MM.1S (cell line): ENCODE measurements around the gene MAJIN.

Experiments used
- DNase-seq: peaks from one replicate; pipeline ENCODE4 v3.0.0-alpha.2; 2015
- H2AFZ ChIP-seq: fragments of 300-600 bp; sonication (generic); 2 replicates; pipeline ENCODE4 v1.6.0; 2016; ENCODE audit warnings: antibody characterized with exemption, low read length
- H3F3A ChIP-seq: fragments of 300-600 bp; sonication (generic); 2 replicates; pipeline ENCODE4 v1.6.1; 2016; ENCODE audit warnings: mild to moderate bottlenecking, antibody characterized with exemption, low read length, moderate library complexity, mixed read lengths; ENCODE audit not compliant: insufficient read depth
- H3K27ac ChIP-seq: fragments of 300-600 bp; sonication (generic); 2 replicates; pipeline ENCODE4 v1.5.1; 2016; ENCODE audit warnings: mild to moderate bottlenecking, low read length
- H3K27me3 ChIP-seq: fragments of 300-600 bp; sonication (generic); replicated peaks from 2 replicates; pipeline ENCODE4 v1.6.0; 2016; ENCODE audit warnings: low read length; ENCODE audit not compliant: insufficient read depth
- H3K36me3 ChIP-seq: fragments of 300-600 bp; sonication (generic); replicated peaks from 2 replicates; pipeline ENCODE4 v1.6.1; 2016; ENCODE audit warnings: mild to moderate bottlenecking, low read length, mixed read lengths; ENCODE audit not compliant: insufficient read depth
- H3K4me1 ChIP-seq: fragments of 300-600 bp; sonication (generic); 2 replicates; pipeline ENCODE4 v1.6.1; 2016; ENCODE audit warnings: low read length, mixed read lengths
- H3K4me2 ChIP-seq: fragments of 300-600 bp; sonication (generic); 2 replicates; pipeline ENCODE4 v1.6.0; 2016; ENCODE audit warnings: low read depth, low read length
- H3K4me3 ChIP-seq: fragments of 300-600 bp; sonication (generic); 2 replicates; pipeline ENCODE4 v1.5.1; 2016; ENCODE audit warnings: low read length, mixed read lengths
- H3K79me2 ChIP-seq: fragments of 300-600 bp; sonication (generic); 2 replicates; pipeline ENCODE4 v1.6.1; 2016; ENCODE audit warnings: mixed run types, low read length, mixed read lengths
- H3K9ac ChIP-seq: fragments of 300-600 bp; sonication (generic); 2 replicates; pipeline ENCODE4 v1.6.1; 2016; ENCODE audit warnings: low read length, mixed read lengths
- H3K9me2 ChIP-seq: fragments of 300-600 bp; sonication (generic); replicated peaks from 2 replicates; pipeline ENCODE4 v1.6.1; 2016; ENCODE audit warnings: mild to moderate bottlenecking, low read length, mixed read lengths; ENCODE audit not compliant: insufficient read depth
- H3K9me3 ChIP-seq: fragments of 300-600 bp; sonication (generic); replicated peaks from 2 replicates; pipeline ENCODE4 v1.6.1; 2016; ENCODE audit warnings: mild to moderate bottlenecking, low read length, mixed read lengths; ENCODE audit not compliant: insufficient read depth
- H4K20me1 ChIP-seq: fragments of 300-600 bp; sonication (generic); 2 replicates; pipeline ENCODE4 v1.6.1; 2016; ENCODE audit warnings: mild to moderate bottlenecking, low read length, moderate library complexity, mixed read lengths; ENCODE audit not compliant: insufficient read depth
- CTCF ChIP-seq: fragments of 300-600 bp; sonication (generic); IDR thresholded peaks from 2 replicates; pipeline ENCODE4 v1.5.1; 2016; ENCODE audit warnings: antibody characterized with exemption, low read length, mixed read lengths
- EZH2 ChIP-seq: fragments of 300-600 bp; sonication (generic); optimal IDR thresholded peaks from 2 replicates; pipeline ENCODE3; 2017; ENCODE audit warnings: low read depth, mild to moderate bottlenecking, antibody characterized with exemption, low read length, mixed read lengths
- EZH2phosphoT487 ChIP-seq: fragments of 300-600 bp; sonication (generic); IDR thresholded peaks from 2 replicates; pipeline ENCODE4 v1.6.1; 2018; ENCODE audit warnings: antibody characterized with exemption, low read length

Gene MAJIN

GRCh38 chr11:64971421-64972233, at the start of gene MAJIN:
Gene MAJIN, minus strand, starts transcription at chr11:64972108. Its CDS starts 12,703 bp downstream, at chr11:64959405.
- no peaks in the 10 kb centered on the region for H3K36me3 ChIP-seq
- no peaks in the 10 kb centered on the region for H3K79me2 ChIP-seq
- H3K9me3 ChIP-seq: no peaks in the 10 kb centered on the region
- H3K9ac ChIP-seq: no peak within 1 kb of the TSS
- no peaks in the 10 kb centered on the region for H3K9me2 ChIP-seq
- H2AFZ ChIP-seq: no peak within 1 kb of the TSS
- TF ChIP-seq EZH2phosphoT487: no peak
- TF ChIP-seq CTCF: no peak
- no peak for TF ChIP-seq EZH2
- no peak within 1 kb of the TSS for H3K4me3 ChIP-seq
- no peak within 1 kb of the TSS for H3K27ac ChIP-seq
- no peaks in the 10 kb centered on the region for H4K20me1 ChIP-seq
- no peaks in the 10 kb centered on the region for H3K4me1 ChIP-seq
- DNase-seq: no peak
- no peak within 1 kb of the TSS for H3K4me2 ChIP-seq
- H3K27me3 ChIP-seq: no peaks in the 10 kb centered on the region
- no peaks in the 10 kb centered on the region for H3F3A ChIP-seq

- Histone ChIP-seq H3K4me2 (no peak overlapping the region), H3K27me3 (no peaks in the 10 kb centered on the region), H3K4me3 (no peak overlapping the region), H3K9me2 (no peaks in the 10 kb centered on the region), H3K9ac (no peak overlapping the region), H3K79me2 (no peaks in the 10 kb centered on the region), H2AFZ (no peak overlapping the region), H4K20me1 (no peaks in the 10 kb centered on the region), H3K4me1 (no peaks in the 10 kb centered on the region), H3F3A (no peaks in the 10 kb centered on the region), H3K9me3 (no peaks in the 10 kb centered on the region), H3K36me3 (no peaks in the 10 kb centered on the region), H3K27ac (no peak overlapping the region)
- TF ChIP-seq EZH2phosphoT487: no peak
- TF ChIP-seq CTCF: no peak
- no peak for TF ChIP-seq EZH2
- no peak for DNase-seq
Observed at GRCh38 chr11:65021509-65021908, 49.6 kb upstream of the MAJIN start.

- no peaks in the 10 kb centered on the region for H3K9me3 ChIP-seq
- H3K9me2 ChIP-seq: no peaks in the 10 kb centered on the region
- H3K4me2 ChIP-seq: no peak overlapping the region
- no peaks in the 10 kb centered on the region for H3K36me3 ChIP-seq
- no peak overlapping the region for H3K4me3 ChIP-seq
- H3K27ac ChIP-seq: no peak overlapping the region
- no peaks in the 10 kb centered on the region for H4K20me1 ChIP-seq
- no peaks in the 10 kb centered on the region for H3K79me2 ChIP-seq
- no peaks in the 10 kb centered on the region for H3K4me1 ChIP-seq
- no peaks in the 10 kb centered on the region for H3K27me3 ChIP-seq
- H2AFZ ChIP-seq: no peak overlapping the region
- no peak overlapping the region for H3K9ac ChIP-seq
- TF ChIP-seq EZH2phosphoT487 (no peak), EZH2 (no peak), CTCF (no peak)
- no peaks in the 10 kb centered on the region for H3F3A ChIP-seq
- no peak for DNase-seq
Observed at GRCh38 chr11:65021003-65021402, 49.1 kb upstream of the MAJIN start.
